ENCODE measurements around the gene PLEKHJ1.
A peak's percentile ranks its signal among the peaks of the same experiment; 100 is the strongest.
"Not testable (repeated sequence)": the region's sequence is repeated elsewhere in the genome, so short reads cannot be mapped to it uniquely, and the experiment has no call there.

Gene PLEKHJ1

DNA sequence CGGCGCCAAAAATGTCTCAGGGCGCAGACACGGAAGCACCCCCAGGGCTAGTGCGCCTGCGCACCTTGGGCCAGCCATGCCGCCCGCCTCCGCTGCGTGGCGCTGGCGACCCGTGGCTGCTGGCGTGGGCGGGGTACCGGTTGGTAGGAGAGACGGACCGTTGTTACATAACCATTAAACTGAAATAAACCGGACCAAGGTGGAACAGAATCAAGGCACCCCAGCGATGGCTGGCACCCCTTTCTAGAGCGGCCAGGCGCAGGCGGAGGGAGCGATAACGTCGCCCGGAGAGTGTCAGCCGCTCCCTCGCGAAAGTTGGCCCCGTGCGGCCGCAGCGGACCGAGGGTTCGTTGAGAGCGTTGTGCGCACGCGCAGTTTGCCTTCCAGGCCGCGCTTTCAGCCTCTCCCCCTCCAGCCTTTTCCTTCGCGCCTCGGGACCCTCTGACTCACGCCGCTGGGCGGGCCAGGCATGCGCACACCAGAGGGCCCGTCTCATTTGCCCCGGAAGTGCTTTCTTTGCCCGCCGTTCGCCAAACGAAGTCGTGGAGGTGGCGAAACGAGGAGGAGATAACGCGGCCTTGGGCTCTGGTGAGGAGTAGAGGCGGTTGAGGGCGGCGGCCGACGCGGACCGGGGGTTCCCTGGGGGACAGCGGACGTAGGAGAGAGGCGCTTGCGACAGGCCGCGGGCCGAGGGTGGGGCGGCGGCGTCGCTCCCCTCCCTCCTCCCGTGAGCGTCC is at the start of gene PLEKHJ1, which contains the start of gene SF3A2:
PLEKHJ1 (minus strand) TSS at position 16 of the 737 bp plus-strand sequence. CDS start 81 bp downstream, outside the sequence.
SF3A2 (plus strand) TSS at position 511 of the 737 bp plus-strand sequence. CDS start 6,595 bp downstream, outside the sequence.
- peak; percentile 96 for DNase-seq (ENCODE audit: low read depth)

DNA sequence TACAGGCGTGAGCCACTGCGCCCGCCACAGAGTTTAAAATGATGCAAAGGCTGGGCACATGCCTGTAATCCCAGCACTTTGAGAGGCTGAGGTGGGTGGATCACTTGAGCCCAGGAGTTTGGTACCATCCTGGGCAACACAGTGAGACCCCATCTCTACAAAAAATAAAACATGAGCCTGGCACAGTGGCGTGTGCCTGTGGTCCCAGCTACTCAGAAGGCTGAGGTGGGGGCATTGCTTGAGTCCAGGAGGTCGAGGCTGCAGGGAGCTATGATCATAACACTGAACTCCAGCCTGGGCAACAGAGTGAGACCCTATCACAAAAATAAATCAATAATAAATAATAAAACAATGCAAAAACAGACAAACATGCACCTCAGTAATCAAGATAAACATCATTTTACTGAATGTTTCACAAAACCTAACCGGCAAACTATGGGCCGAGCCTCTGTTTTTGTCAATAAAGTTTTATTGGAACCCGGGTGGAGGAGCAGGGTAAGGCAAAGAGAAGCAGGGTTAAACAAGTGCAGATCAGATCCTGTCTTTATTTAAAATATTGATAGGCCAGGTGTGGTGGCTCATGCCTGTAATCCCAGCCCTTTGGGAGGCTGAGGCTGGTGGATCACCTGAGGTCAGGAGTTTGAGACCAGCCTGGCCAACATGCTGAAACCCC is 47.8 kb upstream of the PLEKHJ1 start:
- DNase-seq (ENCODE audit: low read depth): no peak

DNA sequence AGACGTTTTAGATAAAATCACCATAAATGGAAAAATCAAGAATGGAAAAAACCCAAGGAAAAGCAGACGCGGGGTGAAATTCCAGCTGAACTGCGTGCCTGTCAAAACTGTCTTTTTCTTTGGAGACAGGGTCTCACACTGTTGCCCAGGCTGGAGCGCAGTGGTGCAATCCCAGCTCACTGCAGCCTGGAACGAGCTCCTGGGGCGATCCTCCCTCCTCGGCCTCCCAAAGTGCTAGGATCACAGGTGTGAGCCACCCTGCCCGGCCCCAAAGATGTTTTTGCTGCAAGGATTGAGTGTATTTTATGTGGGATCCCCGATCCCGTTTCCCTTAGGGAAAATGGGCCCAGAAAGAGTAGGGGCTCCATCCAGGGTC is 46.7 kb upstream of the PLEKHJ1 start:
- DNase-seq (ENCODE audit: low read depth): no peak

GRCh38 chr19:2282062-2282861 is 46.1 kb upstream of the PLEKHJ1 start, which contains the start of gene PEAK3:
PEAK3 (minus strand) TSS chr19:2282175; CDS start chr19:2280931, 1,244 bp downstream.
- no peak for DNase-seq (ENCODE audit: low read depth)

GRCh38 chr19:2281265-2282061 is 45.3 kb upstream of the PLEKHJ1 start:
- not testable (repeated sequence) for DNase-seq (ENCODE audit: low read depth)

DNA sequence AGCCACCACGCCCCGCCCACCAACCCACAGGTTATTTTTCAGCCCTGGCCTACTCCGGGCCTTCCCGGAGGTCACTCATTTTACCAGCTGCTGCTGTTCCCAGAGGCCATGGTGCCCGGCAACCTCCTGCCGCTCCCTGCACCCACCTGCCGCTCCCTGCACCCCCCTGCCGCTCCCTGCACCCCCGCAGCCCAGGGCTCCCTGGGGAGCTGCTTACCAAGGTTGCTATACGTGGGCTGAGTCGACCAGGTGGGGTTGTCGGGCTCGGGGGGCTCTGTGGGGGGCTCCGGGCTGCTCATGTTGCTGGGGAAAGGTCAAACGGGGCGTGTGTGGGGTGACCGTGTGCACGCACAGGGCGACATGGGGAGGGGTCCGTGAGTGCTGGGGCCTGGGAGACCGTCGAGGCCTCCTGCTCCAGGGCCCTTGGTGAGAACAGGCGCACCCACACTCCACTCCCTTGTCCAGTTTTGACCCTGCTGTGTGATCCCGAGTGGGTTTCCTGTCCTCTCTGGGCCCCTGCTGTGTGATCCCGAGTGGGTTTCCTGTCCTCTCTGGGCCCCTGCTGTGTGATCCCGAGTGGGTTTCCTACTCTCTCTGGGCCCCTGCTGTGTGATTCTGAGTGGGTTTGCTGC is 44.6 kb upstream of the PLEKHJ1 start:
- DNase-seq (ENCODE audit: low read depth): no peak

GRCh38 chr19:2278459-2279158 is 42.5 kb upstream of the PLEKHJ1 start:
- DNase-seq (ENCODE audit: low read depth): no peak

GRCh38 chr19:2277138-2277537 is 41.0 kb upstream of the PLEKHJ1 start:
- DNase-seq (ENCODE audit: low read depth): no peak

- DNase-seq (ENCODE audit: low read depth): no peak
Observed at GRCh38 chr19:2276429-2276986, 40.4 kb upstream of the PLEKHJ1 start.

GRCh38 chr19:2275588-2276428 is 39.7 kb upstream of the PLEKHJ1 start:
- no peak for DNase-seq (ENCODE audit: low read depth)

DNA sequence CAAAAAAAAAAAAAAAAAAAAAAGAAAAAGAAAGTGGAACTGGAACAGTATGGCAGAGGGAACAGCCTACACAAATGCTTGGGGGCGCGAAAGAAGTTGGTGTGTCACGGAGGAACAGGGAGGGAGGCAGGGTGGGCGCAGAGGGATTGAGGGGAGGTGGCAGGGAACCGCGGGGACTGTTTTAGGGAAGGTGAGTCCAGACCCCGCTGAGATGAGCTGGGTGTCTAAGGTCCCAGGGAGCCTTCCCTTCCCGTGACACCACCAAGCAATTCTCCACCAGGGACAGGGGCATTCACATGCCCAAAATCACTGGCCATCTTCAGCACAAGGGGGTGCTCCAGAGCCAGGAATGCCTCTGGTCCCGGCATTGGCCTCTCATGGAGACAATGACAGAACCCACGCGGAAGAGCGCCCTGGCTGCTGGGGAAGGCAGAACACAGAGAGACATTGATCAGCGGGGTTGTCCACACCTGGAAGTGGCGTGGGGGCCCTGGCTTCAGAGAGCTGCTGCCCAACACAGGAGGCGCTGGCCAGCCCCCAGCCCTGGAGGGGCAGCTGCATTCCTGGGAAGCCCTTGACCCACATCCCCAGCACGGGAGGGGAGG is 38.9 kb upstream of the PLEKHJ1 start:
- no peak for DNase-seq (ENCODE audit: low read depth)

- no peak for DNase-seq (ENCODE audit: low read depth)
Observed at GRCh38 chr19:2274185-2274711, 38.1 kb upstream of the PLEKHJ1 start.

DNA sequence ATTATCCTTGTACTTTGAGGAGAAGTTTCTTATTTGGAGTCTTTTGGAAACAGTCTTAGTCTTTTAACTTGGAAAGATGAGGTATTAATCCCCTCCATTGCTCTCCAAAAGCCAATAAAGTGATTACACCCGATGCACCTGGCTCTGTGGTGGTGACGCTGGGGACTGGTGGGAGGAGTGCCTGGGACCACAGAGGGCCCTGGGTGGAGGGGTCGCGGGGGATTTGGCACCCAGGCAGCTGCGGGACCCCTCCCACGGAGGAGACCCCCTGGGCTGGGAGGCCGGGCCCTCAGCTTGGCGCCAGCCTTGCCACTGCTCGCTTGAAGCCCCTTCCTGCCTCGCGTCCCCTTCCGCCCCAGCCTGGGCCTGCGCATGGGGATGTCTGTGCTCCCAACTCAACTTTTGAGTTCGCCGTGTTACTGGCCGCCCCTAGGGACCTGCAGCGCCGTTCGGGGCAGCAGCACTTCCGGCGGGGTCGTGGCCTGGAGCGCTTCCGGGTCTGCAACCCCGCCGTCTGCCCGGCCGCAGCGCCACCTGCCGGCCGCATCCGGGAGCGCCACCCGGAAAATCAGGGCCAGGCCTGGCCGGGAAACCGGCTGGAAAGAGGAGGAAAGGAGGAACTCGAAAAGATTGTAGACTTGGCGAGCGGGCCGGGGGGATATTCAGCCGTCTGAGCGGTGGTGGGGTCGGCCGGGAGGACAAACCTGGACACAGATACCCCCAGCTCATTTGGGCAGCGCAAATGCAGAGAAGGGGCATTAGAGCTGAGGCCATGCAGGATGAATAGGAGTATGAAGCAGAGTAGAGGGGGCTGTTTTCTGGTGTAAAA is 37.4 kb upstream of the PLEKHJ1 start:
- peak; percentile 68 for DNase-seq (ENCODE audit: low read depth)

- no peak for DNase-seq (ENCODE audit: low read depth)
Observed at GRCh38 chr19:2271234-2272103, 35.3 kb upstream of the PLEKHJ1 start.

GRCh38 chr19:2270423-2271233 is 34.5 kb upstream of the PLEKHJ1 start:
- peak; percentile 62 for DNase-seq (ENCODE audit: low read depth)

DNA sequence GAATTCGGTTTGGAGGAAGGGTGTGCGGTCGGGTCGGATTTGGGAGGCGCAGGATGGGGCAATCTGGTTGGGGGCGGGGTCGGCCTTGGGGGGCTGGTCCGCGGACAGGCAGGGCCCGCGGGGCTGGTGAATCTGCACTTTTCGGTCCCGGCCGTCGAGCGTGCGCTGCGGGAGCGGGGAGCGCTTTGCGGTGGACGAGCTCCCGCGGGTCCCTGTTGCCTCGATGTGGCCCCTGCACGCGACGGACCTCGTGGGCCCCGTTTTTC is 34.0 kb upstream of the PLEKHJ1 start:
- DNase-seq (ENCODE audit: low read depth): no peak

Data from T-helper 22 cell (primary cell).